WTC11 (cell line): ENCODE data around the gene INS. TPM values are rescaled to one million over a fixed set of nuclear protein-coding genes. Genes with fewer than 3 reads are reported as not detected.

Experiments
- ATAC-seq: fragments of 200-7000 bp; cut with Tn5 transposase; 2 replicates; pipeline ENCODE4 v1.10.0; 2021; ENCODE audit warnings: mild to moderate bottlenecking, moderate library complexity
- CTCF ChIA-PET: fragments of 300-600 bp; sonication (Branson Sonifier 250); formaldehyde crosslinking; loops from one replicate; lab custom pipeline; 2021; ENCODE audit warnings: antibody characterized with exemption; lab: Charles Lee
- POLR2A ChIA-PET: fragments of 350-600 bp; sonication (Branson Sonifier 250); formaldehyde crosslinking; loops from one replicate; lab custom pipeline; 2021; ENCODE audit warnings: antibody characterized with exemption; lab: Charles Lee
- DNase-seq: peaks from one replicate; pipeline ENCODE4 v3.0.0; 2021; ENCODE audit warnings: low spot score
- H3K27ac Mint-ChIP-seq: 2 replicates; pipeline ENCODE4 v1.8.0; 2021; ENCODE audit warnings: mixed read lengths
- H3K27me3 Mint-ChIP-seq: 2 replicates; pipeline ENCODE4 v1.8.0; 2021; ENCODE audit warnings: low read depth, mild to moderate bottlenecking, moderate library complexity, mixed read lengths
- H3K36me3 Mint-ChIP-seq: 2 replicates; pipeline ENCODE4 v1.8.0; 2021; ENCODE audit warnings: mixed read lengths
- H3K4me1 Mint-ChIP-seq: 2 replicates; pipeline ENCODE4 v1.8.0; 2022; ENCODE audit warnings: mixed read lengths
- H3K4me3 Mint-ChIP-seq: 2 replicates; pipeline ENCODE4 v1.8.0; 2021; ENCODE audit warnings: mild to moderate bottlenecking, moderate library complexity, mixed read lengths
- H3K9me3 Mint-ChIP-seq: 2 replicates; pipeline ENCODE4 v1.8.0; 2021; ENCODE audit warnings: mixed read lengths
- ARID4B ChIP-seq: sonication (generic); formaldehyde crosslinking; IDR thresholded peaks from 2 replicates; pipeline ENCODE4 v1.8.0; 2023; ENCODE audit warnings: missing genetic modification reagents, mild to moderate bottlenecking, borderline replicate concordance
- E2F1 ChIP-seq: sonication (generic); formaldehyde crosslinking; IDR thresholded peaks from 2 replicates; pipeline ENCODE4 v1.8.0; 2022; ENCODE audit warnings: mild to moderate bottlenecking, missing genetic modification reagents
- ESRRA ChIP-seq: sonication (generic); formaldehyde crosslinking; IDR thresholded peaks from 2 replicates; pipeline ENCODE4 v1.8.1; 2022; ENCODE audit warnings: mild to moderate bottlenecking, missing genetic modification reagents, borderline replicate concordance
- FOXP4 ChIP-seq: sonication (generic); formaldehyde crosslinking; IDR thresholded peaks from 2 replicates; pipeline ENCODE4 v1.8.0; 2022; ENCODE audit warnings: mild to moderate bottlenecking, missing genetic modification reagents
- IRF1 ChIP-seq: sonication (generic); formaldehyde crosslinking; IDR thresholded peaks from 2 replicates; pipeline ENCODE4 v1.8.0; 2023; ENCODE audit warnings: missing genetic modification reagents
- MXD4 ChIP-seq: fragments of 250-450 bp; sonication (Bioruptor Pico); IDR thresholded peaks from 2 replicates; pipeline ENCODE4 v1.8.0; 2021; ENCODE audit warnings: mild to moderate bottlenecking, moderate library complexity, borderline replicate concordance
- NR2C2 ChIP-seq: sonication (generic); formaldehyde crosslinking; IDR thresholded peaks from 2 replicates; pipeline ENCODE4 v1.8.0; 2022; ENCODE audit warnings: mild to moderate bottlenecking, missing genetic modification reagents
- OVOL2 ChIP-seq: fragments of 250-450 bp; sonication (Bioruptor Pico); IDR thresholded peaks from 2 replicates; pipeline ENCODE4 v1.9.0; 2021; ENCODE audit warnings: mild to moderate bottlenecking, borderline replicate concordance
- SMAD3 ChIP-seq: sonication (generic); formaldehyde crosslinking; IDR thresholded peaks from 2 replicates; pipeline ENCODE4 v1.8.0; 2022; ENCODE audit warnings: missing genetic modification reagents, mild to moderate bottlenecking, borderline replicate concordance
- TEAD1 ChIP-seq: sonication (generic); formaldehyde crosslinking; IDR thresholded peaks from 2 replicates; pipeline ENCODE4 v1.8.0; 2022; ENCODE audit warnings: mild to moderate bottlenecking, missing genetic modification reagents
- TEAD4 ChIP-seq: sonication (generic); formaldehyde crosslinking; IDR thresholded peaks from 2 replicates; pipeline ENCODE4 v1.8.0; 2022; ENCODE audit warnings: mild to moderate bottlenecking, missing genetic modification reagents
- TP53 ChIP-seq: sonication (generic); formaldehyde crosslinking; IDR thresholded peaks from 2 replicates; pipeline ENCODE4 v1.8.1; 2023; ENCODE audit warnings: mild to moderate bottlenecking, missing genetic modification reagents
- USF1 ChIP-seq: sonication (generic); formaldehyde crosslinking; IDR thresholded peaks from 2 replicates; pipeline ENCODE4 v1.8.0; 2022; ENCODE audit warnings: mild to moderate bottlenecking, missing genetic modification reagents
- USF2 ChIP-seq: sonication (generic); formaldehyde crosslinking; IDR thresholded peaks from 2 replicates; pipeline ENCODE4 v1.8.1; 2023; ENCODE audit warnings: mild to moderate bottlenecking, missing genetic modification reagents, moderate library complexity
- ZNF219 ChIP-seq: sonication (generic); formaldehyde crosslinking; IDR thresholded peaks from 2 replicates; pipeline ENCODE4 v1.8.0; 2023; ENCODE audit warnings: missing genetic modification reagents, mild to moderate bottlenecking, borderline replicate concordance
- ZNF671 ChIP-seq: fragments of 250-450 bp; sonication (Bioruptor Pico); IDR thresholded peaks from 2 replicates; pipeline ENCODE4 v1.8.0; 2021; ENCODE audit warnings: mild to moderate bottlenecking
- ZSCAN18 ChIP-seq: fragments of 250-450 bp; sonication (Bioruptor Pico); IDR thresholded peaks from 2 replicates; pipeline ENCODE4 v2.1.2; 2022; ENCODE audit warnings: mild to moderate bottlenecking, moderate library complexity
- total RNA-seq: library from RNA; stranded (reverse); gene quantifications from 3 replicates; pipeline ENCODE4 v1.2.3, GENCODE V29; 2021

The INS gene
- total RNA-seq, 1 experiment from 2014 or later, result not detected

- no peak overlapping the region for H3K27ac Mint-ChIP-seq
- no peaks in the 10 kb centered on the region for H3K9me3 Mint-ChIP-seq
- DNase-seq (no peak), ATAC-seq (no peak)
- POLR2A ChIA-PET, result no interaction called here
- CTCF ChIA-PET, result interaction anchor here (0.9 to 1.4 kb wide), 3 partner anchors 16 to 471 kb away, joined by 3 read pairs; no protein-coding TSS in a partner anchor
- no peaks in the 10 kb centered on the region for H3K36me3 Mint-ChIP-seq
- no peak overlapping the region for H3K4me3 Mint-ChIP-seq
- no peaks in the 10 kb centered on the region; the same call in none of the 2 replicates for H3K27me3 Mint-ChIP-seq
- H3K4me1 Mint-ChIP-seq, result no peaks in the 10 kb centered on the region; the same call in 1 of the 2 replicates
- no peak for TF ChIP-seq OVOL2 (CRISPR knock-in tag)
Observed at GRCh38 chr11:2123628-2123960, 37.4 kb downstream of the INS start.

GRCh38 chr11:2122907-2123627 is 37.9 kb downstream of the INS start:
- no peaks in the 10 kb centered on the region for H3K36me3 Mint-ChIP-seq
- H3K27ac Mint-ChIP-seq, result no peak overlapping the region
- TF ChIP-seq IRF1, result no peak
- peaks cover 4% of the 10 kb centered on the region for H3K27me3 Mint-ChIP-seq
- ATAC-seq (no peak), DNase-seq (no peak)
- CTCF ChIA-PET, result interaction anchor here (0.6 to 1.4 kb wide), 10 partner anchors 14 to 528 kb away, joined by 3 to 7 read pairs (median 3); no protein-coding TSS in a partner anchor
- POLR2A ChIA-PET, result no interaction called here
- no peaks in the 10 kb centered on the region; the same call in 1 of the 2 replicates for H3K4me1 Mint-ChIP-seq
- peaks cover 4% of the 10 kb centered on the region for H3K9me3 Mint-ChIP-seq
- no peak overlapping the region for H3K4me3 Mint-ChIP-seq

- peaks cover 5% of the 10 kb centered on the region; the same call in 1 of the 2 replicates for H3K36me3 Mint-ChIP-seq
- no peak overlapping the region for H3K27ac Mint-ChIP-seq
- peaks cover 7% of the 10 kb centered on the region for H3K27me3 Mint-ChIP-seq
- ChIA-PET POLR2A (no interaction called here), CTCF (interaction anchor here (0.6 to 1.4 kb wide), 10 partner anchors 14 to 527 kb away, joined by 3 to 7 read pairs (median 3); no protein-coding TSS in a partner anchor)
- peak; percentile 59 for ATAC-seq
- no peak for DNase-seq
- H3K4me3 Mint-ChIP-seq, result no peak overlapping the region
- peaks cover 11% of the 10 kb centered on the region for H3K9me3 Mint-ChIP-seq
- no peaks in the 10 kb centered on the region; the same call in 1 of the 2 replicates for H3K4me1 Mint-ChIP-seq
- TF ChIP-seq SMAD3 (CRISPR knock-in tag) (no peak), TEAD4 (CRISPR knock-in tag) (no peak), ZSCAN18 (CRISPR knock-in tag) (no peak), ZNF671 (CRISPR knock-in tag) (no peak), MXD4 (CRISPR knock-in tag) (no peak), USF2 (CRISPR knock-in tag) (no peak), TP53 (CRISPR knock-in tag) (no peak), USF1 (CRISPR knock-in tag) (no peak), FOXP4 (CRISPR knock-in tag) (no peak), E2F1 (CRISPR knock-in tag) (no peak), ESRRA (CRISPR knock-in tag) (no peak), TEAD1 (no peak), ZNF219 (CRISPR knock-in tag) (no peak), ARID4B (CRISPR knock-in tag) (no peak), NR2C2 (CRISPR knock-in tag) (no peak)
Observed at GRCh38 chr11:2122222-2122906, 38.6 kb downstream of the INS start.
